Measurements from ENCODE around the gene CFAP74.

CFAP74 gene

GRCh38 chr1:1914101-1914970 is 89.2 kb downstream of the CFAP74 start:
- CTCF ChIA-PET: interaction anchor here (1.6 kb wide), 1 partner anchor 132 kb away, joined by 4 read pairs; no protein-coding TSS in a partner anchor
- H3K9me3 ChIP-seq (ENCODE audit: control insufficient read depth, insufficient read depth, low read depth, low read length): no peaks in the 10 kb centered on the region
- POLR2A ChIA-PET: no interaction called here

GRCh38 chr1:1911350-1912041 is 92.1 kb downstream of the CFAP74 start:
- Histone ChIP-seq H3K4me1 (ENCODE audit: control insufficient read depth, insufficient read depth, low read length) (no peaks in the 10 kb centered on the region; the same call in 1 of the 2 replicates), H3K4me3 (ENCODE audit: low read depth, low read length) (no peak overlapping the region), H3K9me3 (ENCODE audit: control insufficient read depth, insufficient read depth, low read depth, low read length) (no peaks in the 10 kb centered on the region), H3K36me3 (ENCODE audit: control insufficient read depth in 2 of 2, insufficient read depth in 1 of 2, low read length in 2 of 2) (no peaks in the 10 kb centered on the region), H3K27ac (ENCODE audit: extremely low read depth, low read depth, low read length) (no peak overlapping the region)
- ChIA-PET CTCF (interaction anchor here (0.6 to 3.4 kb wide), 5 partner anchors 33 to 263 kb away, joined by 3 to 16 read pairs (median 4); no protein-coding TSS in a partner anchor), POLR2A (no interaction called here)
- TF ChIP-seq, protein P1, sequence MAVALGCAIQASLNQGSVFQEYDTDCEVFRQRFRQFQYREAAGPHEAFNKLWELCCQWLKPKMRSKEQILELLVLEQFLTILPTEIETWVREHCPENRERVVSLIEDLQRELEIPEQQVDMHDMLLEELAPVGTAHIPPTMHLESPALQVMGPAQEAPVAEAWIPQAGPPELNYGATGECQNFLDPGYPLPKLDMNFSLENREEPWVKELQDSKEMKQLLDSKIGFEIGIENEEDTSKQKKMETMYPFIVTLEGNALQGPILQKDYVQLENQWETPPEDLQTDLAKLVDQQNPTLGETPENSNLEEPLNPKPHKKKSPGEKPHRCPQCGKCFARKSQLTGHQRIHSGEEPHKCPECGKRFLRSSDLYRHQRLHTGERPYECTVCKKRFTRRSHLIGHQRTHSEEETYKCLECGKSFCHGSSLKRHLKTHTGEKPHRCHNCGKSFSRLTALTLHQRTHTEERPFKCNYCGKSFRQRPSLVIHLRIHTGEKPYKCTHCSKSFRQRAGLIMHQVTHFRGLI (tag by site-specific recombination; IDR thresholded peaks at IDR 0.05): no peak
- TF ChIP-seq, protein P2, sequence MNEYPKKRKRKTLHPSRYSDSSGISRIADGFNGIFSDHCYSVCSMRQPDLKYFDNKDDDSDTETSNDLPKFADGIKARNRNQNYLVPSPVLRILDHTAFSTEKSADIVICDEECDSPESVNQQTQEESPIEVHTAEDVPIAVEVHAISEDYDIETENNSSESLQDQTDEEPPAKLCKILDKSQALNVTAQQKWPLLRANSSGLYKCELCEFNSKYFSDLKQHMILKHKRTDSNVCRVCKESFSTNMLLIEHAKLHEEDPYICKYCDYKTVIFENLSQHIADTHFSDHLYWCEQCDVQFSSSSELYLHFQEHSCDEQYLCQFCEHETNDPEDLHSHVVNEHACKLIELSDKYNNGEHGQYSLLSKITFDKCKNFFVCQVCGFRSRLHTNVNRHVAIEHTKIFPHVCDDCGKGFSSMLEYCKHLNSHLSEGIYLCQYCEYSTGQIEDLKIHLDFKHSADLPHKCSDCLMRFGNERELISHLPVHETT (tag by site-specific recombination; IDR thresholded peaks at IDR 0.05): no peak
- TF ChIP-seq MYNN (tag by site-specific recombination; IDR thresholded peaks at IDR 0.05; ENCODE audit: borderline replicate concordance) (no peak), ZBTB8A (tag by site-specific recombination; IDR thresholded peaks at IDR 0.05) (no peak), ZNF391 (tag by site-specific recombination; IDR thresholded peaks at IDR 0.05; ENCODE audit: borderline replicate concordance, low read depth) (no peak), SCRT2 (tag by site-specific recombination; IDR thresholded peaks at IDR 0.05) (peak; percentile 70), ZNF169 (tag by site-specific recombination; IDR thresholded peaks at IDR 0.05) (no peak), ZIC2 (tag by site-specific recombination; IDR thresholded peaks at IDR 0.05) (peak; percentile 59), ZNF184 (tag by site-specific recombination; IDR thresholded peaks at IDR 0.05) (no peak), ZFP3 (tag by site-specific recombination; IDR thresholded peaks at IDR 0.05; ENCODE audit: low read depth) (no peak), HOXA7 (CRISPR knock-in tag; IDR thresholded peaks at IDR 0.05; ENCODE audit: borderline replicate concordance) (no peak), ZNF621 (tag by site-specific recombination; IDR thresholded peaks at IDR 0.05) (no peak), KLF1 (tag by site-specific recombination; IDR thresholded peaks at IDR 0.05) (no peak), ZNF843 (tag by site-specific recombination; IDR thresholded peaks at IDR 0.05) (no peak), ZNF311 (tag by site-specific recombination; IDR thresholded peaks at IDR 0.05; ENCODE audit: borderline replicate concordance) (no peak), ZBTB26 (tag by site-specific recombination; optimal IDR thresholded peaks at IDR 0.05) (no peak), ZNF791 (tag by site-specific recombination; IDR thresholded peaks at IDR 0.05) (no peak), ZNF677 (tag by site-specific recombination; IDR thresholded peaks at IDR 0.05) (no peak)

More at GRCh38 chr1:1914101-1914970, 89.2 kb downstream of the CFAP74 start:
- no peak overlapping the region for H3K4me3 ChIP-seq (ENCODE audit: low read depth, low read length)
- H3K27ac ChIP-seq (ENCODE audit: extremely low read depth, low read depth, low read length): no peak overlapping the region
- no peaks in the 10 kb centered on the region for H3K4me1 ChIP-seq (ENCODE audit: control insufficient read depth, insufficient read depth, low read length)
- no peak for TF ChIP-seq ZNF341 (tag by site-specific recombination; IDR thresholded peaks at IDR 0.05; ENCODE audit: low read depth)
- TF ChIP-seq KLF8 (tag by site-specific recombination; IDR thresholded peaks at IDR 0.05): 0 out of 2 replicates have a peak, but pooled peaks have one; percentile 12
- TF ChIP-seq ZNF132 (tag by site-specific recombination; IDR thresholded peaks at IDR 0.05; ENCODE audit: borderline replicate concordance): no peak
- TF ChIP-seq, protein P3, sequence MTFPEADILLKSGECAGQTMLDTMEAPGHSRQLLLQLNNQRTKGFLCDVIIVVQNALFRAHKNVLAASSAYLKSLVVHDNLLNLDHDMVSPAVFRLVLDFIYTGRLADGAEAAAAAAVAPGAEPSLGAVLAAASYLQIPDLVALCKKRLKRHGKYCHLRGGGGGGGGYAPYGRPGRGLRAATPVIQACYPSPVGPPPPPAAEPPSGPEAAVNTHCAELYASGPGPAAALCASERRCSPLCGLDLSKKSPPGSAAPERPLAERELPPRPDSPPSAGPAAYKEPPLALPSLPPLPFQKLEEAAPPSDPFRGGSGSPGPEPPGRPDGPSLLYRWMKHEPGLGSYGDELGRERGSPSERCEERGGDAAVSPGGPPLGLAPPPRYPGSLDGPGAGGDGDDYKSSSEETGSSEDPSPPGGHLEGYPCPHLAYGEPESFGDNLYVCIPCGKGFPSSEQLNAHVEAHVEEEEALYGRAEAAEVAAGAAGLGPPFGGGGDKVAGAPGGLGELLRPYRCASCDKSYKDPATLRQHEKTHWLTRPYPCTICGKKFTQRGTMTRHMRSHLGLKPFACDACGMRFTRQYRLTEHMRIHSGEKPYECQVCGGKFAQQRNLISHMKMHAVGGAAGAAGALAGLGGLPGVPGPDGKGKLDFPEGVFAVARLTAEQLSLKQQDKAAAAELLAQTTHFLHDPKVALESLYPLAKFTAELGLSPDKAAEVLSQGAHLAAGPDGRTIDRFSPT (tag by site-specific recombination; IDR thresholded peaks at IDR 0.05): no peak
- no peak for TF ChIP-seq ZNF473 (tag by site-specific recombination; IDR thresholded peaks at IDR 0.05)
- no peak for TF ChIP-seq ZBTB21 (tag by site-specific recombination; IDR thresholded peaks at IDR 0.05)
- TF ChIP-seq ZSCAN23 (tag by site-specific recombination; IDR thresholded peaks at IDR 0.05): no peak
- 0 out of 2 replicates have a peak, but pooled peaks have one; percentile 6 for TF ChIP-seq KLF1 (tag by site-specific recombination; IDR thresholded peaks at IDR 0.05)
- TF ChIP-seq ZNF416 (tag by site-specific recombination; IDR thresholded peaks at IDR 0.05): no peak
- H3K36me3 ChIP-seq (ENCODE audit: control insufficient read depth in 2 of 2, insufficient read depth in 1 of 2, low read length in 2 of 2): no peaks in the 10 kb centered on the region
